NCI-H748 (cell line): Measurements from ENCODE around the gene MAP4K4.

Experiments used
- DNase-seq: peaks from one replicate; lab custom pipeline; 2025; ENCODE audit not compliant: unreplicated experiment; lab: John Stamatoyannopoulos, UW

Gene MAP4K4

DNA sequence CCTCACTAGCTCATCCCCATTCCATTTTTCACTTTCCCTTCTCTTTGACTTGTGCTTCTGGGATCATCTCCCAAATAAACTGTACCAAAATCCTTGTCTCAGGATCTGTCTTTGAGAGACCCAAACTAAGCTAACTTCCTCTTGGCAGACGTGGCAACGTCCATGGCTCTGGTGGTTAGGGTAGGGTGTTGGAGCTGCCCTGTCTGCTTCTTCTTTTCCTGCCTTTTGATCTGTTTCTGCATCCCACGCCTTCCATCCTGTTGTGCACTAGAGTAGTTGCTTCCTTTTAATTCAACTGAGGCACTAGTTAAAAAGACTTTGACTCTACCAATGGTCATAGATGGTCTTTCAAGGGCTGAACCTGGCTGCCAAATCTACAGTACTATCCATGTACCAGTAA, 5.5 kb upstream of the MAP4K4 start:
- no peak for DNase-seq

GRCh38 chr2:101692766-101693165, 4.7 kb upstream of the MAP4K4 start:
- no peak for DNase-seq

- DNase-seq = no peak
Observed at GRCh38 chr2:101693991-101694588, 3.4 kb upstream of the MAP4K4 start.

DNA sequence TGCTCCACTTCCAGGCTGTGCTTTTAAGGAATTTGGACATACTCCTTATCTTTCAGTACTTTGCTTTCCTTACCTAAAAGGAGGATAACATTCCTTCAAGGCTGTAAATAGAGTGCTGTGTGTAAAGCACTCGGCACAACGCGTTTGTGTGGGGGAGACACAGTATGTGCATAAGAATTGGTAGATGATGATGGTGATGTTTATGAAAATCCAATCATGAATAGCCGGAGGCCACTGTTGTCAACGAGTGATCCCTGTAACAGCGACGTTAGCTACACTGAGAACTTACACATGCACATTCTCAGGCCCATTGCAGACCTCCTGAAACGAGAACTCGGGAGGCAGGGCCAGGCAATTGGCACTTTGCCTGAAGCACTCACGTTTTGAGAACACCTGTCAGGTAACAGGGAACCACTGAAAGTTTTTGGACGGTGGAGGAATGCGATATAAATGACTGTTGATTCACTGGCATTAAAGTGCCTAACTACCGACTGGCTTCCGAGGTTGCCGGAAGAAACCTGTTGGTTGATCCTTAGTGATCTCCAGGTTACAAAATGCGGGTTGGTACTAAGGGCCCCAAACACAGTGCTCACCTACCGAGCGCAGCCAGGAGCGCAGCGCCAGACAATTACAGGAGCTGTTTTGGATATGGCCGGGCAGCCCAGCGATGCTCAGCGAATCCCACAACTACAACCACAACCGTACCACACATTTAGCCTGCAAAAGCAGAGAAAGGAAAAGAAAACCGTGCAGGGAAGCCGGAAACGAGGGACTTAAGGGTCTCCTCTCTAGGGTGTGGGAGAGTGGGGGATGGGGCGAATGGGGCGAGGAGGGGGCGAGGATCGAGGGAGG, 1.0 kb upstream of the MAP4K4 start:
- peak; percentile 66 for DNase-seq

GRCh38 chr2:101698014-101698843, 722 bp downstream of the MAP4K4 start:
- DNase-seq = peak; percentile 39

DNA sequence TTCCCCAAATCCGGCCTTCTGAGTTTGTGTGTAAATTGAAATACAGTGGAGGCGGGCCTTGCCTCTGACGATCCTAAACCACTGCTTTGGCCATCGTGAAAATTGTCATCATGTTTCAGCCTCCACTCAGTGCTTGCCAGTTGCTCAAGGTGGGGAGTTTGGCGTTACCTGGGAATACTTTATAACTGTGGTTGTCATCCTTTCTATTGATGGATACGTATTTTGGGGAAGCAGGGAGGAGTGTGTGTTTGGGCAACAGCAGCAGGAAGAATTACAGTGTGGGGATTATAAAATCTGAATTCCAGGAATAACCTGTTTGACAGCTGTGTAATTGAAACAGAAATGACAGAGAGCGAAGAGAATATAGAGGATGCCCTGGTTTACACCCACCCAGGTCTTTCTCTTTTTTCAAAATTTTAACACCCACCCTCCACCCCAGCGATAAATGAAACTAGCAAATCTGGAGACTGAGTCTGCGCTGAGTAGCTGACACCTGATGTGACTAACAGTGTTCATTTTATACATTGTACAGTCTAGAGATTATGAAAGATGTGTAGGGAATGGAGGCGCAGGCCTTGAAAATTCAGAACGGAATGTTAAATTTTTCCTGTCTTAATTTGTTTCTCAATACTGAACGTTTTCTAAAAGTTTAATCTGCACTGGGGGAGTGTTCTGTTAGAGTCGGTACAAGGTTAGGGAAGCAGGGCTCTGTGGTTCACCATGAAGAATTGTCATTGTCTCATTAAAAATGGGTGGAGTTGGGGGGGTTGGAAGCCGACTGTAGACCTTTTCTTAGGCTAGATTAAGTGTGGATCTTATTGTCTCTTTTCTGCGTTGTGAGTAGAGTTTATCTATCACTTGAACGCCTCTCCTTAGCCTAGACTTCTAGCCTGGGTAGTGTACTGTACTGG, 1.6 kb downstream of the MAP4K4 start:
- DNase-seq = peak; percentile 25

DNA sequence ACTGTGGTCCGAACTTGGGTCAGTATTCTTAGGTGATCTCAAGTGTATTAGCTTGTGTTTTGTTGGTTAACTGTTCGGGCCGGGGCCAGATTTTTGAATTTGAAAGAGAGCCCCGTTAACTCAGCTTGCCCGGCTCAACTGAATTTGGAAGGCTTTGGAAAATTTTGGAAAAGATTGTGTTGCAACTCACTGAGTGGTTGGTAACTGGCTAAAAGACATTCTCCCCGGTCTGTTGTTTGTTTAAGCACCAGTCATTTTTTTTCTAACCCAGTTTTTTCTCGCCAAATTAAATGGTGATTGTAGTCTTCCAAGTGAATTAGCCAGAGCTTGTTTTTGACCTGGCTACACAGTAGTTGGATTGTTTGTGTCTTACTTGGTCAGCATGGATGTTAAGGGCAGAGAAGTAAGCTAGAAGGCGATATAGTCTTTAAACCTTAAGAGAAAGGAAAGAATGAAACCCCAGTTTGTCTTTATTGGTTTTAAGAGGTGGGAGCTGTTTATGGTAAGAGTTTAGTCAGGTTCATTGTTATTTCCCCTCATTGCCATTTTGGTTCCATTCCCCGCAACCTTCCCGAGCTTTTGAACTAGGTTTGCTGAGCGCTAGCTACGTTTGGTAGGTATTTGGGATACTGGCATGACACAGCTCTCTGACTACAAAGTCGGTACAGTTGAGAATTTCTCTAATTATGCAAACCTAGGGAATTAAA, 2.4 kb downstream of the MAP4K4 start:
- DNase-seq = no peak

GRCh38 chr2:101704046-101704466, 6.5 kb downstream of the MAP4K4 start:
- DNase-seq = no peak

GRCh38 chr2:101704816-101705578, 7.5 kb downstream of the MAP4K4 start:
- no peak for DNase-seq

- DNase-seq = no peak
Observed at GRCh38 chr2:101706121-101706818, 8.8 kb downstream of the MAP4K4 start.

DNA sequence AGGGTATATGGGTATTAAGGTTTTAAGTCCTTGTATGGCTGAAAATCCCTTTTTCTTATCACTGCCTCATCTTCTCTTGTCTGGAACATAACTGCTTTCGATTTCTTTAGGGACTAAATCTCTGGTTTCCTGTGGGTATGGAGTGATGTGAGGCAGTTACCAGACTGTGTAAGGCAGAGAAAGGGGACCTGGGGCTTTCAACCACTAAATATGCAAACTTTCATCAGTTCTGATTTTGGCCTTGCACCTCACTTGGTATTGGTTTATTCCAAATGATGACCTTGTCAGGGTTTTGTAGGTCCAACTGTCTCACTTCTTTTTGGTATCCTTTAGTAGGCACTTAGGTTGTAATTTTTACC, 9.3 kb downstream of the MAP4K4 start:
- no peak for DNase-seq

- DNase-seq = no peak
Observed at GRCh38 chr2:101710036-101710435, 12.5 kb downstream of the MAP4K4 start.

- DNase-seq = no peak
Observed at GRCh38 chr2:101710471-101711318, 13.2 kb downstream of the MAP4K4 start.

GRCh38 chr2:101714118-101714517, 16.6 kb downstream of the MAP4K4 start:
- DNase-seq = no peak

DNA sequence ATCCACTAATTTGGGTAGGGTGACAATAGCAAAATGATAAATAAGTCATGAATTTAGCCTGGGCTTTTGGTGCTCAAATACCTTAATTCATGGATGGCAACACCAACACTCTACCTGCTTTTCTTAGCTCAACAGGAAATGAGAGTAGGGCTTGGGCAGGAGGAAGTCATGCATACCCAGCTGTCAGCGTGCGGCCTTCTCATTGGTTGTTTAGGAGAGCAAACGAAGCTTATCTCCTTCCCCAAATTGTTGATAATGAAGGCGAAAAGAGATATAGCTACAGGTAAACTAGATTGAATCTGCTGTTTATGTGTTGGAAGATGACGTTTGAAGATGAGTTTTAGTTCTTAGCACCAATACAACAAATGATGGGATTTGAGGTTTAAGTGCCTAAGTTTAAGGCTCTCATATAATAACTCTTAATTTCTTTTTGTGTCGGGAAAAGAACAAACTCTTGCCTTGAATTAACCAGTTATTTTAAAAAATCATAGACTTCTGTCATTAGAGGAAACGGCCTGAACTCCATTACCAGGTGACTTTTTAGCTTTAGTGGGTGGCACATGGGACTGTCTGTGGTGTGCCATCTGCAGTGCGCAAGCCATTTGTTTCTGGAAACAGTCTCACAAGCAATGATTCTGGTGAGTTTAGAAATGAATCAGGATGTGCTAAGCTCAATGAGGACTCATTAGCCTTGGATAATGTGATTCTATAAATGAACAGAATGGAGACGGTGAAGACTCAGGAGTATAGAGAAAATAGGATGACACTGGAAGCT, 19.8 kb downstream of the MAP4K4 start:
- no peak for DNase-seq

DNA sequence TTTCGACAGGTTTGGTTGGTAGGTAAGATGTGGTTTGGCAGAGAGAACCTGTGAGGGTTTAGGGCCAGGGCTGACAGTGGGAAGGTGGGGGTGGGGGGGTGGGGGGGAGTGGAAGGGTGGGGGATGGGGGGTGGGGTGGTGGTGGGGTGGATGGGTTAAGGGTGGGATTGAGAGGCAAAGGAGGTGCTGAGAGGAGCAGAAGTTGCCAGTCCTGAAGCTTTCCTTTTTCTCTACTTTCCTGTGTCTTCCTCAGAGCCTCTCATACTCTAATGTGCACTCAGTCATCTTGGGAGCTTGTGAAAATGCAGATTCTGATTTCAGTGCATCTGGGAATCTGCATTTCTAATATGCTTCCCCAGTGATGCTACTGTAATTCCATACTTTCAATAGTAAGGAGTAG, 21.0 kb downstream of the MAP4K4 start:
- DNase-seq = no peak

DNA sequence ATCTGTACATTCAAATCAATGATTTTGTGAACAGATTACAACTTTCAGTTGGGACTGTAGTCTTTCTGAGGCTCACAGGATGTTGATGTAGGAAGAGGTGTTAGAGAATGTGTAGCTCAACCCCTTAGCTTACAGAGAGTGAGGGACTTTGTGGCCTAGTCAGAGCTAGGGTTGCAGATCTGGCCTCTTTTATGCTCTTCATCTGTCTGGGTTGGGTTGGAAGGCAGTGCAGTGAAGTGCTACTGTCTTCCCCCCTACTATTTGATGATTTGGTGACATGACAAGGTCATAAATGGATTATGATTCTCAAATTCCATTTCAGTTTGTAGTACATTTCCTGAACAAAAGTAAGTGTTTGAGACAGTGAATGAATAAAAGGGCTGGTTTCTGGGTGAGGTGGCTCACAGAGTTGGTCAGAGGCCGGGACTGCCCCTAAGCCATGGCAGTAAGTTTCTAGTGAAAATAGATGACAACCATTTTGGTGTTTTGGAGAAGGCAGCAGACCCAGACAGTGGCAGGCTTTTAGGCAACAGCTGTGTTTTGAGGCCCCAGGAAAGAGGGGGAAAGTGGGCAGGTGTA, 21.6 kb downstream of the MAP4K4 start:
- no peak for DNase-seq
